HG03469 (cell line): ENCODE results near the gene SLC37A2.
A peak's percentile ranks its signal among the peaks of the same experiment; 100 is the strongest.
"Not testable (repeated sequence)": the region's sequence is repeated elsewhere in the genome, so short reads cannot be mapped to it uniquely, and the experiment has no call there.

ENCODE experiments used
- ATAC-seq: cut with Tn5 transposase; IDR thresholded peaks from one replicate; pipeline ENCODE4 v1.9.1; 2021; ENCODE audit warnings: mild to moderate bottlenecking, moderate library complexity, moderate number of reproducible peaks; ENCODE audit not compliant: unreplicated experiment

SLC37A2 gene

GRCh38 chr11:125062931-125063428 lies at the start of gene SLC37A2:
Gene SLC37A2 (plus strand): TSS chr11:125063305. CDS start chr11:125063368, 63 bp downstream.
- ATAC-seq: peak; percentile 86

- ATAC-seq: no peak
Observed at GRCh38 chr11:125016413-125016812, 46.7 kb upstream of the SLC37A2 start.

GRCh38 chr11:125020342-125020741 lies 42.8 kb upstream of the SLC37A2 start:
- ATAC-seq: no peak

GRCh38 chr11:125022551-125022950 lies 40.6 kb upstream of the SLC37A2 start:
- no peak for ATAC-seq

GRCh38 chr11:125025968-125026367 lies 37.1 kb upstream of the SLC37A2 start:
- no peak for ATAC-seq

GRCh38 chr11:125029431-125029830 lies 33.7 kb upstream of the SLC37A2 start:
- not testable (repeated sequence) for ATAC-seq

- ATAC-seq: no peak
Observed at GRCh38 chr11:125036933-125037332, 26.2 kb upstream of the SLC37A2 start.

GRCh38 chr11:125049164-125049792 lies 13.8 kb upstream of the SLC37A2 start:
- no peak for ATAC-seq

- no peak for ATAC-seq
Observed at GRCh38 chr11:125052047-125052446, 11.1 kb upstream of the SLC37A2 start.

- ATAC-seq: no peak
Observed at GRCh38 chr11:125053167-125053566, 9.9 kb upstream of the SLC37A2 start.

GRCh38 chr11:125055107-125055715 lies 7.9 kb upstream of the SLC37A2 start:
- no peak for ATAC-seq

- not testable (repeated sequence) for ATAC-seq
Observed at GRCh38 chr11:125056111-125056510, 7.0 kb upstream of the SLC37A2 start.

- no peak for ATAC-seq
Observed at GRCh38 chr11:125056931-125057692, 6.0 kb upstream of the SLC37A2 start.

- no peak for ATAC-seq
Observed at GRCh38 chr11:125057693-125058016, 5.5 kb upstream of the SLC37A2 start.

GRCh38 chr11:125061281-125061680 lies 1.8 kb upstream of the SLC37A2 start:
- ATAC-seq: no peak

GRCh38 chr11:125062218-125062930 lies 731 bp upstream of the SLC37A2 start:
- no peak for ATAC-seq

- ATAC-seq: no peak
Observed at GRCh38 chr11:125063429-125064043, 431 bp downstream of the SLC37A2 start.

GRCh38 chr11:125064070-125064469 lies 965 bp downstream of the SLC37A2 start:
- no peak for ATAC-seq

GRCh38 chr11:125068368-125068767 lies 5.3 kb downstream of the SLC37A2 start:
- ATAC-seq: no peak

- no peak for ATAC-seq
Observed at GRCh38 chr11:125069008-125069407, 5.9 kb downstream of the SLC37A2 start.

GRCh38 chr11:125069796-125070195 lies 6.7 kb downstream of the SLC37A2 start:
- ATAC-seq: no peak
